Kidney capillary endothelial cell (primary cell): ENCODE data around the gene RSPH9.
"Not testable (repeated sequence)": the region's sequence is repeated elsewhere in the genome, so short reads cannot be mapped to it uniquely, and the experiment has no call there.

ENCODE experiments used
- DNase-seq: peaks from one replicate; pipeline ENCODE4 v3.0.0-alpha.2; 2018; ENCODE audit warnings: low spot score

The RSPH9 gene

GRCh38 chr6:43687079-43687436 lies 42.2 kb downstream of the RSPH9 start:
- DNase-seq: no peak

GRCh38 chr6:43687437-43688347 lies 42.9 kb downstream of the RSPH9 start, which contains the start of gene MRPS18A:
Gene MRPS18A, minus strand, starts transcription at chr6:43687791. Its CDS starts 12 bp downstream, at chr6:43687779.
- peak; percentile 68 for DNase-seq

- DNase-seq: no peak
Measured at GRCh38 chr6:43689421-43689820, 44.6 kb downstream of the RSPH9 start.

- DNase-seq: no peak
Measured at GRCh38 chr6:43695215-43695966, 50.6 kb downstream of the RSPH9 start.

GRCh38 chr6:43695967-43696291 lies 51.1 kb downstream of the RSPH9 start:
- no peak for DNase-seq

GRCh38 chr6:43697421-43697820 lies 52.6 kb downstream of the RSPH9 start:
- no peak for DNase-seq

- peak; percentile 21 for DNase-seq
Measured at GRCh38 chr6:43698584-43699349, 53.9 kb downstream of the RSPH9 start.

GRCh38 chr6:43699564-43700186 lies 54.8 kb downstream of the RSPH9 start:
- no peak for DNase-seq

- DNase-seq: not testable (repeated sequence)
Measured at GRCh38 chr6:43700939-43701560, 56.2 kb downstream of the RSPH9 start.

GRCh38 chr6:43702171-43702533 lies 57.3 kb downstream of the RSPH9 start:
- DNase-seq: no peak

- DNase-seq: peak; percentile 61
Measured at GRCh38 chr6:43702534-43703440, 58.0 kb downstream of the RSPH9 start.

GRCh38 chr6:43703512-43704429 lies 58.9 kb downstream of the RSPH9 start:
- no peak for DNase-seq

GRCh38 chr6:43705996-43706395 lies 61.2 kb downstream of the RSPH9 start:
- DNase-seq: no peak

- DNase-seq: no peak
Measured at GRCh38 chr6:43706788-43707187, 62.0 kb downstream of the RSPH9 start.

GRCh38 chr6:43707269-43707668 lies 62.4 kb downstream of the RSPH9 start:
- DNase-seq: no peak

GRCh38 chr6:43707767-43708166 lies 62.9 kb downstream of the RSPH9 start:
- no peak for DNase-seq

GRCh38 chr6:43708860-43709653 lies 64.2 kb downstream of the RSPH9 start:
- no peak for DNase-seq

GRCh38 chr6:43709654-43710303 lies 64.9 kb downstream of the RSPH9 start:
- no peak for DNase-seq
